ENCODE results near the gene AIMP1.

Gene AIMP1

DNA sequence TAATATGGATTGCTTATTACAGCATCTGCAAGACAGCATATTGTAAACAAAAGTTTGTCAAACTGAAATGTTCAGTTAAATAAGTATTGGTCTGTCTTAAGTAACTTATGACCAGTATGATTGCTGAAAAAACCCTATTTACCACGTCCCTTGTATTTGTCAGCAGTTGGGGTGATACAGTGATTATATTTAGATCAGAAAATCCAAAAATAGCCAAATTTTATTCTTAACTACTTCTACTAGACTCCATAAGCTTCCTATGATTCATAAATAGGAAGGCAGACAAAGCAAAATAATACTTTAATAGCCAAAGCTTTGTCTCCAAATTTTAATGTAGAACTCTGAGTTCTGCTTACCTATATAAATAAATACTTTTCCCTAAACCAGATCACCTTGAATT, 45.6 kb upstream of the AIMP1 start:
- no peak for TF ChIP-seq SPI1 (IDR thresholded peaks at IDR 0.05; ENCODE audit: borderline replicate concordance, low read depth)
- TF ChIP-seq, protein P1, sequence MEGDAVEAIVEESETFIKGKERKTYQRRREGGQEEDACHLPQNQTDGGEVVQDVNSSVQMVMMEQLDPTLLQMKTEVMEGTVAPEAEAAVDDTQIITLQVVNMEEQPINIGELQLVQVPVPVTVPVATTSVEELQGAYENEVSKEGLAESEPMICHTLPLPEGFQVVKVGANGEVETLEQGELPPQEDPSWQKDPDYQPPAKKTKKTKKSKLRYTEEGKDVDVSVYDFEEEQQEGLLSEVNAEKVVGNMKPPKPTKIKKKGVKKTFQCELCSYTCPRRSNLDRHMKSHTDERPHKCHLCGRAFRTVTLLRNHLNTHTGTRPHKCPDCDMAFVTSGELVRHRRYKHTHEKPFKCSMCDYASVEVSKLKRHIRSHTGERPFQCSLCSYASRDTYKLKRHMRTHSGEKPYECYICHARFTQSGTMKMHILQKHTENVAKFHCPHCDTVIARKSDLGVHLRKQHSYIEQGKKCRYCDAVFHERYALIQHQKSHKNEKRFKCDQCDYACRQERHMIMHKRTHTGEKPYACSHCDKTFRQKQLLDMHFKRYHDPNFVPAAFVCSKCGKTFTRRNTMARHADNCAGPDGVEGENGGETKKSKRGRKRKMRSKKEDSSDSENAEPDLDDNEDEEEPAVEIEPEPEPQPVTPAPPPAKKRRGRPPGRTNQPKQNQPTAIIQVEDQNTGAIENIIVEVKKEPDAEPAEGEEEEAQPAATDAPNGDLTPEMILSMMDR (IDR thresholded peaks at IDR 0.05; ENCODE audit: insufficient read depth, low read length) = no peak
- TF ChIP-seq, protein P2, sequence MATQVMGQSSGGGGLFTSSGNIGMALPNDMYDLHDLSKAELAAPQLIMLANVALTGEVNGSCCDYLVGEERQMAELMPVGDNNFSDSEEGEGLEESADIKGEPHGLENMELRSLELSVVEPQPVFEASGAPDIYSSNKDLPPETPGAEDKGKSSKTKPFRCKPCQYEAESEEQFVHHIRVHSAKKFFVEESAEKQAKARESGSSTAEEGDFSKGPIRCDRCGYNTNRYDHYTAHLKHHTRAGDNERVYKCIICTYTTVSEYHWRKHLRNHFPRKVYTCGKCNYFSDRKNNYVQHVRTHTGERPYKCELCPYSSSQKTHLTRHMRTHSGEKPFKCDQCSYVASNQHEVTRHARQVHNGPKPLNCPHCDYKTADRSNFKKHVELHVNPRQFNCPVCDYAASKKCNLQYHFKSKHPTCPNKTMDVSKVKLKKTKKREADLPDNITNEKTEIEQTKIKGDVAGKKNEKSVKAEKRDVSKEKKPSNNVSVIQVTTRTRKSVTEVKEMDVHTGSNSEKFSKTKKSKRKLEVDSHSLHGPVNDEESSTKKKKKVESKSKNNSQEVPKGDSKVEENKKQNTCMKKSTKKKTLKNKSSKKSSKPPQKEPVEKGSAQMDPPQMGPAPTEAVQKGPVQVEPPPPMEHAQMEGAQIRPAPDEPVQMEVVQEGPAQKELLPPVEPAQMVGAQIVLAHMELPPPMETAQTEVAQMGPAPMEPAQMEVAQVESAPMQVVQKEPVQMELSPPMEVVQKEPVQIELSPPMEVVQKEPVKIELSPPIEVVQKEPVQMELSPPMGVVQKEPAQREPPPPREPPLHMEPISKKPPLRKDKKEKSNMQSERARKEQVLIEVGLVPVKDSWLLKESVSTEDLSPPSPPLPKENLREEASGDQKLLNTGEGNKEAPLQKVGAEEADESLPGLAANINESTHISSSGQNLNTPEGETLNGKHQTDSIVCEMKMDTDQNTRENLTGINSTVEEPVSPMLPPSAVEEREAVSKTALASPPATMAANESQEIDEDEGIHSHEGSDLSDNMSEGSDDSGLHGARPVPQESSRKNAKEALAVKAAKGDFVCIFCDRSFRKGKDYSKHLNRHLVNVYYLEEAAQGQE (IDR thresholded peaks at IDR 0.05; ENCODE audit: insufficient replicate concordance, low read depth) = no peak
- TF ChIP-seq GABPA (IDR thresholded peaks at IDR 0.05; ENCODE audit: low read depth) = no peak
- no peak for TF ChIP-seq POLR2AphosphoS5 (IDR thresholded peaks at IDR 0.05; ENCODE audit: low read depth)
- Histone ChIP-seq H3K27ac (replicated peaks) (no peak overlapping the region), H3K4me3 (replicated peaks; ENCODE audit: insufficient read depth, low read length) (no peak overlapping the region), H3K27me3 (ENCODE audit: insufficient read depth, poor library complexity, severe bottlenecking) (no peaks in the 10 kb centered on the region)
- no peak for DNase-seq (ENCODE audit: low read depth in 1 of 2, low spot score in 1 of 2)

DNA sequence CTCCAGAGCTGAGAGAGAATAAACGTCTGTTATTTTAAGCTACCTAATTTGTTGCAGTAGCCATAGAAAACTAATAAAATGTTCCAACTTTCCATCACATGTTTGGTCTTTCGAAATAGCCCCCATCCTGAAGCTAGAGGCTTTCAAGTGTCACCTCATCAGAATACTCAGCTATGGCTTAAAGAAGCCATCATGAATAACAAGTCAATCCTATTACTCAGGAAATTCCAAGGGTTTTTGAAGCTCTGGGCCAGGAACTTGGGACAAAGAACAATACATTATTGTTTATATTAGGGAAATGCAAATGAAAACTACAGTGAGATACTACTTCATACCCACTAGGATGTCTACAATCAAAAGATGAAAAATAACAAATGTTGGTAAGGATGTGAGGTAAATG, 42.5 kb upstream of the AIMP1 start:
- no peak overlapping the region for H3K27ac ChIP-seq (replicated peaks)
- no peak for TF ChIP-seq POLR2AphosphoS5 (IDR thresholded peaks at IDR 0.05; ENCODE audit: low read depth)
- TF ChIP-seq, protein P1 (IDR thresholded peaks at IDR 0.05; ENCODE audit: insufficient read depth, low read length) = no peak
- no peak for TF ChIP-seq SPI1 (IDR thresholded peaks at IDR 0.05; ENCODE audit: borderline replicate concordance, low read depth)
- TF ChIP-seq, protein P2 (IDR thresholded peaks at IDR 0.05; ENCODE audit: insufficient replicate concordance, low read depth) = no peak
- no peak for TF ChIP-seq GABPA (IDR thresholded peaks at IDR 0.05; ENCODE audit: low read depth)
- H3K27me3 ChIP-seq (ENCODE audit: insufficient read depth, poor library complexity, severe bottlenecking) = no peaks in the 10 kb centered on the region
- H3K4me3 ChIP-seq (replicated peaks; ENCODE audit: insufficient read depth, low read length) = no peak overlapping the region
- no peak for DNase-seq (ENCODE audit: low read depth in 1 of 2, low spot score in 1 of 2)

DNA sequence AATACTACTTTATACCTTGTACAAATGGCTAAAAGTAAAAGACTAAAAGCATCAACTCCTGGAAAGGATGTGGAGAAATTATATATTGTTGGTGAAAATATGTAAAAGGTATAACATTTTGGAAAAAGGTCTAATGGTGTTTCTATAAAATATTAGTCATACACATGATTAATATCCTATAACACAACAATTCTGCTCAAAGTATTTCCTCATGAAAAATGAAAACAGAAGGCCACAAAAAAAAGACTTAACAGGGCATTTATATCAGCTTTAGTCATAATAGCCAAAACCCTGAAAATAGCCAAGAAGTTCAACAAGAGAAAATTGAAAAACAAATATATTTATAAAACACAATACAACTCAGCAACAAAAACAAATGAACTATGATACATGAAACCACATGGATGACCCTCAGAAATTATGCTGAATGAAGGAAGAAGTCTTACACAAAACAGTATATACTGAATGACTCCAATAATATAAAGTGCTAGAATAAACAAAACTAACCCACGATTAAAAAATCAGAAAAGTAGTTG, 39.1 kb upstream of the AIMP1 start:
- Histone ChIP-seq H3K27ac (replicated peaks) (no peak overlapping the region), H3K27me3 (ENCODE audit: insufficient read depth, poor library complexity, severe bottlenecking) (no peaks in the 10 kb centered on the region), H3K4me3 (replicated peaks; ENCODE audit: insufficient read depth, low read length) (no peak overlapping the region)
- no peak for DNase-seq (ENCODE audit: low read depth in 1 of 2, low spot score in 1 of 2)
- TF ChIP-seq SPI1 (IDR thresholded peaks at IDR 0.05; ENCODE audit: borderline replicate concordance, low read depth) = no peak
- TF ChIP-seq, protein P1 (IDR thresholded peaks at IDR 0.05; ENCODE audit: insufficient read depth, low read length) = no peak
- TF ChIP-seq GABPA (IDR thresholded peaks at IDR 0.05; ENCODE audit: low read depth) = no peak
- no peak for TF ChIP-seq POLR2AphosphoS5 (IDR thresholded peaks at IDR 0.05; ENCODE audit: low read depth)
- TF ChIP-seq, protein P2 (IDR thresholded peaks at IDR 0.05; ENCODE audit: insufficient replicate concordance, low read depth) = no peak
